Panc1 (cell line): ENCODE data around the gene SSC5D. TPM values are rescaled to one million over a fixed set of nuclear protein-coding genes. Genes with fewer than 3 reads are reported as not detected.

Experiments
- ATAC-seq: fragments of 200-7000 bp; cut with Tn5 transposase; 2 replicates; pipeline ENCODE4 v1.9.1; 2020; ENCODE audit warnings: mild to moderate bottlenecking, moderate library complexity
- BruUV-seq: library from RNA; stranded (reverse); fragments of 400-500 nt; replicated peaks from 2 replicates; lab custom pipeline; 2021; lab: Mats Ljungman, UMichigan
- CTCF ChIA-PET: fragments of 300-600 bp; sonication (Branson Sonifier 250); formaldehyde crosslinking; loops from one replicate; lab custom pipeline; 2022; ENCODE audit warnings: antibody characterized with exemption; lab: Charles Lee
- POLR2A ChIA-PET: fragments of 300-600 bp; sonication (Branson Sonifier 250); formaldehyde crosslinking; loops from one replicate; lab custom pipeline; 2022; ENCODE audit warnings: antibody characterized with exemption; lab: Charles Lee
- DNase-seq: peaks from one replicate; pipeline ENCODE4 v3.0.0-alpha.2; 2010; ENCODE audit warnings: low read depth, low spot score
- H3K27ac ChIP-seq: 2 replicates; pipeline ENCODE4 v1.5.1; 2011; ENCODE audit warnings: mild to moderate bottlenecking, low read length, inconsistent platforms
- H3K27me3 ChIP-seq: fragments of 200-500 bp; sonication (Bioruptor generic); 2 replicates; pipeline ENCODE4 v1.6.0; 2014; ENCODE audit warnings: low read length, inconsistent platforms; ENCODE audit not compliant: control insufficient read depth, insufficient read depth
- H3K36me3 ChIP-seq: fragments of 200-500 bp; sonication (Bioruptor generic); 2 replicates; pipeline ENCODE4 v1.5.1; 2014; ENCODE audit warnings: inconsistent platforms, mild to moderate bottlenecking, low read length, moderate library complexity; ENCODE audit not compliant: control insufficient read depth, insufficient read depth
- H3K4me1 ChIP-seq: 2 replicates; pipeline ENCODE4 v1.5.1; 2011; ENCODE audit warnings: inconsistent platforms, mild to moderate bottlenecking, low read length, moderate library complexity; ENCODE audit not compliant: control insufficient read depth, insufficient read depth
- H3K4me3 ChIP-seq, 2 experiments: 2 replicates each; pipeline ENCODE4 v1.5.1; 2011 to 2012; ENCODE audit warnings: low read depth in 2 of 2, low read length in 2 of 2, mild to moderate bottlenecking in 2 of 2, inconsistent platforms in 1 of 2, moderate library complexity in 1 of 2
- H3K9me3 ChIP-seq: fragments of 200-500 bp; sonication (Bioruptor generic); 2 replicates; pipeline ENCODE4 v1.5.1; 2014; ENCODE audit warnings: low read depth, mild to moderate bottlenecking, inconsistent platforms, low read length, moderate library complexity; ENCODE audit not compliant: control insufficient read depth, insufficient read depth
- CTCF ChIP-seq: fragments of 450-650 bp; IDR thresholded peaks from 2 replicates; pipeline ENCODE4 v1.5.1; 2017; ENCODE audit warnings: mild to moderate bottlenecking
- POLR2AphosphoS5 ChIP-seq: IDR thresholded peaks from 2 replicates; pipeline ENCODE4 v1.6.1; 2012; ENCODE audit warnings: mild to moderate bottlenecking, low read depth, low read length, moderate library complexity
- REST ChIP-seq, 2 experiments: IDR thresholded peaks; 2 replicates each; pipeline ENCODE4 v1.6.1; 2011 to 2012; ENCODE audit warnings: low read depth in 2 of 2, control low read depth in 1 of 2, low read length in 1 of 2, mild to moderate bottlenecking in 1 of 2, moderate library complexity in 1 of 2; ENCODE audit not compliant: insufficient read depth in 1 of 2
- SIN3A ChIP-seq: IDR thresholded peaks from 2 replicates; pipeline ENCODE4 v1.6.1; 2012; ENCODE audit warnings: low read depth, mild to moderate bottlenecking, low read length, moderate library complexity, borderline replicate concordance; ENCODE audit not compliant: insufficient read depth
- TCF7L2 ChIP-seq: IDR thresholded peaks from 2 replicates; pipeline ENCODE4 v1.6.1; 2011; ENCODE audit warnings: mild to moderate bottlenecking, low read depth, low read length, inconsistent platforms
- in situ Hi-C: cut with HindIII; loops from 2 replicates; pipeline ENCODE4 v1.10.0; 2016; ENCODE audit warnings: low sequenced_read_pairs, low pct_unique_long_range_greater_than_20kb
- intact Hi-C: fragments of 100-400 bp; cut with micrococcal nuclease; formaldehyde crosslinking; loops from one replicate; pipeline ENCODE4 v1.10.0; 2022; ENCODE audit not compliant: unreplicated experiment
- total RNA-seq: library from RNA; stranded (reverse); gene quantifications from one replicate; pipeline ENCODE4 v1.2.1, GENCODE V29; 2021; ENCODE audit not compliant: unreplicated experiment

Gene SSC5D
- total RNA-seq, 1 experiment from 2014 or later = 13.0 TPM

- H3K4me3 ChIP-seq = peak overlapping the region; percentile 37 to 51
- peaks cover 7% of the 10 kb centered on the region; the same call in 1 of the 2 replicates for H3K4me1 ChIP-seq
- H3K27me3 ChIP-seq = no peaks in the 10 kb centered on the region
- CTCF ChIA-PET = interaction anchor here (0.6 to 1.2 kb wide), 3 partner anchors 9 to 114 kb away, joined by 3 to 10 read pairs (median 4); partner anchors contain the start of gene ZNF865
- peak overlapping the region; percentile 84 for H3K27ac ChIP-seq
- no peaks in the 10 kb centered on the region for H3K36me3 ChIP-seq
- POLR2A ChIA-PET = interaction anchor here (0.7 kb wide), 1 partner anchor 9 kb away, joined by 3 read pairs; no protein-coding TSS in a partner anchor
- intact Hi-C loops = loop anchor here (2.0 kb wide), 2 partner anchors 90 to 114 kb away; no protein-coding TSS in a partner anchor
- ATAC-seq (peak; percentile 99), DNase-seq (peak; percentile 81)
- no peak for TF ChIP-seq TCF7L2
- peak in 1 of 2 experiments; percentile 71; a peak in 1 of 4 replicates for TF ChIP-seq REST (IDR thresholded peaks at IDR 0.05; ENCODE audit: insufficient read depth in 1 of 2, low read depth in 2 of 2, low read length in 1 of 2)
- TF ChIP-seq SIN3A = peak; percentile 31; the same call in 1 of the 2 replicates
- peak; percentile 98 for TF ChIP-seq CTCF
- TF ChIP-seq POLR2AphosphoS5 = peak; percentile 74
- no peaks in the 10 kb centered on the region for H3K9me3 ChIP-seq
- no TSS peak for BruUV-seq
- in situ Hi-C loops = no loop called here
These were observed 28.8 kb downstream of the SSC5D start for GRCh38 chr19:55516878-55517620.

GRCh38 chr19:55519451-55520311 lies 31.4 kb downstream of the SSC5D start:
- Histone ChIP-seq H3K36me3 (no peaks in the 10 kb centered on the region), H3K9me3 (no peaks in the 10 kb centered on the region), H3K4me3 (no peak overlapping the region), H3K4me1 (peaks cover 7% of the 10 kb centered on the region; the same call in 1 of the 2 replicates), H3K27me3 (no peaks in the 10 kb centered on the region), H3K27ac (no peak overlapping the region)
- intact Hi-C loops (no loop called here), in situ Hi-C loops (no loop called here)
- DNase-seq (peak; percentile 90), ATAC-seq (no peak)
- TF ChIP-seq POLR2AphosphoS5 = no peak
- no peak for TF ChIP-seq SIN3A
- no peak for TF ChIP-seq CTCF
- TF ChIP-seq REST (IDR thresholded peaks at IDR 0.05; ENCODE audit: insufficient read depth in 1 of 2, low read depth in 2 of 2, low read length in 1 of 2) = no peak
- no peak for TF ChIP-seq TCF7L2
- ChIA-PET CTCF (interaction anchor here (0.5 kb wide), 1 partner anchor 105 kb away, joined by 7 read pairs; no protein-coding TSS in a partner anchor), POLR2A (no interaction called here)
- no TSS peak for BruUV-seq
